Activated CD8-positive, alpha-beta memory T cell treated with anti-CD3 and anti-CD28 coated beads, Interleukin-2, amount 10 ng/mL, durations not matched to agents 7 days and 5 days (primary cell): ENCODE data around the gene ZNF784. TPM values are rescaled to one million over a fixed set of nuclear protein-coding genes. Genes with fewer than 3 reads are reported as not detected.

Experiments
- ATAC-seq: fragments of 150-1000 bp; cut with Tn5 transposase; one replicate; pipeline ENCODE4 v1.10.0; 2021; ENCODE audit warnings: moderate library complexity
- CTCF ChIA-PET: fragments of 350-600 bp; sonication (Branson Sonifier 250); formaldehyde crosslinking; loops from one replicate; lab custom pipeline; 2021; ENCODE audit warnings: antibody characterized with exemption; lab: Charles Lee
- DNase-seq: peaks from one replicate; pipeline ENCODE4 v3.0.0-alpha.2; 2020
- H3K27ac Mint-ChIP-seq: one replicate; pipeline ENCODE4 v1.8.0; 2021; ENCODE audit warnings: mild to moderate bottlenecking, mixed read lengths
- H3K27me3 Mint-ChIP-seq: one replicate; pipeline ENCODE4 v1.8.0; 2021; ENCODE audit warnings: mixed read lengths
- H3K36me3 Mint-ChIP-seq: one replicate; pipeline ENCODE4 v1.8.0; 2021; ENCODE audit warnings: mild to moderate bottlenecking, mixed read lengths
- H3K4me1 Mint-ChIP-seq: one replicate; pipeline ENCODE4 v1.8.0; 2021; ENCODE audit warnings: mixed read lengths
- H3K4me3 Mint-ChIP-seq: one replicate; pipeline ENCODE4 v1.8.0; 2021; ENCODE audit warnings: mild to moderate bottlenecking, moderate library complexity, mixed read lengths
- H3K9me3 Mint-ChIP-seq: one replicate; pipeline ENCODE4 v1.8.0; 2022; ENCODE audit warnings: low read depth, mixed read lengths
- total RNA-seq, 2 experiments: library from RNA; stranded (reverse); gene quantifications; one replicate each; pipeline ENCODE4 v1.2.3, GENCODE V29; 2021

Gene ZNF784
- total RNA-seq, 2 experiments from 2014 or later, result 5.1 to 7.3 TPM

DNA sequence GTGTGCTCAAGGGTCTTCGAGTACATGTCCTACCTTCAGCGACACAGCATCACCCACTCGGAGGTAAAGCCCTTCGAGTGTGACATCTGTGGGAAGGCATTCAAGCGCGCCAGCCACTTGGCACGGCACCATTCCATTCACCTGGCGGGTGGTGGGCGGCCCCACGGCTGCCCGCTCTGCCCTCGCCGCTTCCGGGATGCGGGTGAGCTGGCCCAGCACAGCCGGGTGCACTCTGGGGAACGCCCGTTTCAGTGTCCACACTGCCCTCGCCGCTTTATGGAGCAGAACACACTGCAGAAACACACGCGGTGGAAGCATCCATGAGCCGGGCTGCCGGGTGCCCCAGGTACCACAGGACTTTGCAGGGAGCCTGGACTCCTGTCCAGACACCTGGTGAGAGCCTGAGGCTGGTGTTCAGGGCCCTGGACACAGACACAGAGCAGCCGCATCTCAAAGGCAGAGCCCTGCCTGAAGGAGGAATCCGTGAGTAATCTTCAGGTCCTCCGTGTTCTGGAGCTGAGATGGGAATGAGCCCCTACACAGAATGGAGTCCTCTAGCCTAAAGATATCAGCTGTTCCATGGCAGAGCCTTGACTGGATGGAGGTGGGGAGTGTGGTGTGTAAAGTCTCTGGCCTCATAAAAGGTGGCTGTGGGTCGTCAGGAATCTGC is 20.6 kb upstream of the ZNF784 start:
- H3K36me3 Mint-ChIP-seq, result peaks cover 6% of the 10 kb centered on the region
- peaks cover 48% of the 10 kb centered on the region for H3K4me1 Mint-ChIP-seq
- no peaks in the 10 kb centered on the region for H3K9me3 Mint-ChIP-seq
- DNase-seq, result no peak
- peak overlapping the region; percentile 95 for H3K27ac Mint-ChIP-seq
- peak overlapping the region; percentile 87 for H3K4me3 Mint-ChIP-seq
- ATAC-seq, result no peak
- H3K27me3 Mint-ChIP-seq, result no peaks in the 10 kb centered on the region
- CTCF ChIA-PET, result interaction anchor here (0.6 to 5.5 kb wide), 3 partner anchors 9 to 20 kb away, joined by 4 to 74 read pairs (median 41); partner anchors contain the start of gene U2AF2

DNA sequence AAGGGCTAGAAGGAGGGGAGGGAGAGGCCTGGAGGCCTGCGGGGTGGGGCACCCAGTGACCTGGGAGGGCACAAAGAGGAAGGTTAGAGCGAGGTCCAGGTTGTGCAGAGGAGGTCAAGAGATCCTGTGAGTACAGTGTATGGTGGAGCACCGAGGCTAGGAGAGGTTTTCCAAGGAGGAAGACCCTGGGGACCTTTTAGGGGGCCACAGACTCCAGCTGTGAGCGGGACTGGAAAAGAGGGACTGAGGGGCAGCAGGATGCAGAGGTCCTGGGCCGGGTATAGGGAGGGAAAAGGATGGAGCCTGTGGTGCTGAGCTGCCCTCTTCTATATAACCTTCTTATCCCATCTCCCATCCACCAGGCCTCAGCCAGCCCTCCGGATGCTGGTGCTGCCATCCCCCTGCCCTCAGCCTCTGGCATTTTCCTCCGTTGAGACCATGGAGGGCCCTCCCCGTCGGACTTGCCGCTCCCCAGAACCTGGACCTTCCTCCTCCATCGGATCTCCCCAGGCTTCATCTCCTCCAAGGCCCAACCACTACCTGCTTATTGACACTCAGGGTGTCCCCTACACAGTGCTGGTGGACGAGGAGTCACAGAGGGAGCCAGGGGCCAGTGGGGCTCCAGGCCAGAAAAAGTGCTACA is 19.9 kb upstream of the ZNF784 start:
- Mint-ChIP-seq H3K4me1 (peaks cover 47% of the 10 kb centered on the region), H3K9me3 (no peaks in the 10 kb centered on the region), H3K4me3 (peak overlapping the region; percentile 87), H3K27me3 (no peaks in the 10 kb centered on the region), H3K36me3 (peaks cover 6% of the 10 kb centered on the region), H3K27ac (peak overlapping the region; percentile 95)
- ATAC-seq, result no peak
- no peak for DNase-seq
- CTCF ChIA-PET, result interaction anchor here (2.6 to 4.1 kb wide), 2 partner anchors 9 to 12 kb away, joined by 21 to 41 read pairs; partner anchors contain the start of gene U2AF2

DNA sequence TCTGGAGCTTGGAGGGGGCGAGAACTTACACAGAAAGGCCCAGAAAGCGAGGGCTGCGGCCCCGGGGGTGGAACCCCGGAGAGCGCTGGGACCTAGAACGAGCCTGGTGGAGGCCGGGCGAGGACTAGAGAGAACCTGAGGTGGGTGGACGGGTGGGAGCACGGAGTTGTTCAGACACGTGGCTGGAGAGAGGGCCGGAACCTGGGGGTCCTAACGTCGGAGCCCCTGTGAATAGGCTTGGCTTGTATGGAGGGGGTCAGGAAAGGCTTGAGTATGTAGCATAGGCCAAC is 19.5 kb upstream of the ZNF784 start:
- DNase-seq, result no peak
- CTCF ChIA-PET, result interaction anchor here (2.6 to 4.1 kb wide), 2 partner anchors 10 to 11 kb away, joined by 21 to 41 read pairs; partner anchors contain the start of gene U2AF2
- no peak for ATAC-seq
- Mint-ChIP-seq H3K27me3 (no peaks in the 10 kb centered on the region), H3K4me1 (peaks cover 50% of the 10 kb centered on the region), H3K36me3 (peaks cover 9% of the 10 kb centered on the region), H3K4me3 (peak overlapping the region; percentile 87), H3K27ac (peak overlapping the region; percentile 95), H3K9me3 (no peaks in the 10 kb centered on the region)

DNA sequence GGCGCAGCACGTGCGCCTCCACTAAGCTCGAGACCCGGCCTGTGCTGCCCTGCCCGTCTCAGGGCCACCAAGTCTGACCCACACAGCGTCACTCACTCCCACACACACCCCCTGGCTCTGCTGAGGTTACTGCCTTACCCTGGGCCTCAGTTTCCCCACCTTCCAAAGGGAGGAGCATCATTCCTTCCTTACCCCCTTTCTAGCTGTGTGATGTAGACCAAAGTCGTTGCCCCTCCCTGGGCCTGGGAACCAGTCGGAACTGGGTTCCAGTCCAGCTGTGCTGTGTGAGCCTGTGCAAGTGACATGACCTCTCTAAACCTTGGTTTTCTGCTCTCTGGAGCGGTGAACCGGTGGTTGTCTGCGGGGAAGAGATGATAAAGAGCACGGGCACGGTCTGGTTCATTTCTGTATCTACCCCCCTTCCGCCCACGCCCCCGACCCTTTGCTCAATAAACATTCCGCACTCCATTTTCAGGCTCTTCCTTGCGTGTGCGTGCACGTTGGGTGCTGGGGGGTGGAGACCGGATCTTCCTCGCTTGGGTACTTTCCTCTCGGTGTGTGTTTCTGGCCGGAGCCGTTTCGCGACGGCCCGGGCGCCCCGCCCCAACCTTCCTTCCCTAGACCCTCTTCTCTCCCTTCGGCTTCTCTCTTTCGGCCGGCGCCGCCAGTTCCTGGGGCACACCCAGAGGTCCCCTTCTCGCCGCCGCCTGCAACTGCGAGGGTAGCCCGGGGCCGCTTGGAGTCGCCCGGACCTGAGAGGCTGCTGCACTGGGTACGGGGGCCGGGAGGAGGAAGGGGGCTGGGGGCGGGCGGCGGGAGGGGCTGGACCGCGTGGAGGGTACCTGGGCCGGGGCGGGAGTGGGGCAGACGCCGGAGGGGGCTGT is 18.9 kb upstream of the ZNF784 start, which contains the start of gene ZNF581:
ZNF581 (plus strand) TSS at position 647 of the 884 bp plus-strand sequence. CDS start 923 bp downstream, outside the sequence.
- CTCF ChIA-PET, result interaction anchor here (1.3 to 4.1 kb wide), 6 partner anchors 10 to 140 kb away, joined by 3 to 41 read pairs (median 4); partner anchors contain the start of genes FIZ1, U2AF2, ZNF524 and ZNF865
- Mint-ChIP-seq H3K4me1 (peaks cover 50% of the 10 kb centered on the region), H3K27me3 (no peaks in the 10 kb centered on the region), H3K9me3 (no peaks in the 10 kb centered on the region), H3K4me3 (peak within 1 kb of the TSS; percentile 87), H3K36me3 (peaks cover 12% of the 10 kb centered on the region), H3K27ac (peak within 1 kb of the TSS; percentile 95)
- DNase-seq (peak; percentile 85), ATAC-seq (peak; percentile 66)

DNA sequence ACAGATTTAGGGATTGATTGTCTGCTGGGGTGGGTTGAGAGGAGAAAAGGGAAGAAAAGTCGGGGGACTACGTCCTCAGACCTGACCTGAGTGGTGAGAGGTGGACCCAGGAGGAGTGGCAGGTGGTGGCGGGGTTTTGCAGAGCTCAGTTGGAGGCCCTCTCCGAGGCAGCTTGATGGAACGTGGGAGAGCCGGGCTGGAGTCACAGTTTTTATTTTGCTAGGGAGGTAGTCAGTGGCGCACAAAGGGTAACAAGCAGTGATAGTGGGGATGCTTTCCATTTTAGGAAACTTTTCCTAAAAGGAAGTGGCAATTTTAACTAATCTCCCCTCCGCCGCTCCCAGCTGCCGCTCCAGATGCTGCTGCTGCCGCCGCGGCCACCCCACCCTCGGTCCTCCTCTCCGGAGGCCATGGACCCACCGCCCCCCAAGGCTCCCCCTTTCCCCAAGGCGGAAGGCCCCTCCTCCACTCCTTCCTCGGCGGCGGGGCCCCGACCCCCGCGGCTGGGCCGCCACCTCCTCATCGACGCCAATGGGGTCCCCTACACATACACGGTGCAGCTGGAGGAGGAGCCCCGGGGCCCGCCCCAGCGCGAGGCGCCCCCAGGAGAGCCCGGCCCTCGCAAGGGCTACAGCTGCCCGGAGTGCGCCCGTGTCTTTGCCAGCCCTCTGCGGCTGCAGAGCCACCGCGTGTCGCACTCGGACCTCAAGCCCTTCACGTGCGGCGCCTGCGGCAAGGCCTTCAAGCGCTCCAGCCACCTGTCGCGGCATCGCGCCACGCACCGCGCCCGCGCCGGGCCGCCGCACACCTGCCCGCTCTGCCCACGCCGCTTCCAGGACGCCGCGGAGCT is 18.0 kb upstream of the ZNF784 start:
- H3K9me3 Mint-ChIP-seq, result no peaks in the 10 kb centered on the region
- DNase-seq (peak; percentile 61), ATAC-seq (peak; percentile 22)
- peak overlapping the region; percentile 87 for H3K4me3 Mint-ChIP-seq
- CTCF ChIA-PET, result interaction anchor here (1.0 to 4.1 kb wide), 7 partner anchors 10 to 139 kb away, joined by 3 to 41 read pairs (median 4); partner anchors contain the start of genes FIZ1, U2AF2, ZNF524 and ZNF865
- H3K27ac Mint-ChIP-seq, result peak overlapping the region; percentile 95
- H3K27me3 Mint-ChIP-seq, result no peaks in the 10 kb centered on the region
- H3K4me1 Mint-ChIP-seq, result peaks cover 55% of the 10 kb centered on the region
- peaks cover 16% of the 10 kb centered on the region for H3K36me3 Mint-ChIP-seq

DNA sequence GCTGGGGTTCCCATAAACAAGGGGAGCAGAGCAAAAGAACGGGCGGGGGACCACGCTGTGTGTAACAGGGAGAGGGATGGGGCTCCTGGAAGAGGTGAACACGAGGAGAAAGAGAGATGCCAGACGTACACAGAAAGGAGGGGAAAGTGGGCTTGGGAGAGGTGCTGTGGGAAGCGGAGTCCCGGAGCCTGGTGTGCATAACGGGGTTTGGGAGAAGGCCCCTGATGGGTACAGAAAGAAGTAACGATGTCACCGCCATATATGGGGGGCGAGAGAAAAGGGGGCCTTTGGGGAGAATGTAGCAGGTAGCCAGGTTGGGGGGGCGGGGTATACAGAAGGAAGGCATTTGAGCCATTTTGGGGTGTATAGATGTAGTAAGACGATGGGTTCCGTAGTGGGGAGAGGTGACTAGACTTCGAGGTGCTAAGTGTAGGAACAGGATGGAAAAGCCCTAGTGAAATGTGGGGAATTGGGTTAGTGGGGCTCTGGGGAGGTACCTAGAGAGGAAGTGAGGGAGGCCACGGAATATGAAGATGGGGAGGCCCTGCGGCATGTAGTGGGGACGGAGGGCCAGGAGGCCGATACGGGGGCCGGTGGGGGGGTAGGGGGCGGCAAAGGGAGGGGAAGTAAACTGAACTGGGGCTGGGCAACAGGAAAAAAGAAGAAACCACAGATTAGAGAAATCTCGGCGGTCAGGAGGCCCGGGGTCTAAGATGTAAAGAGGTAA is 17.2 kb upstream of the ZNF784 start:
- CTCF ChIA-PET, result interaction anchor here (1.0 to 4.1 kb wide), 9 partner anchors 9 to 138 kb away, joined by 3 to 41 read pairs (median 4); partner anchors contain the start of genes FIZ1, U2AF2, ZNF524 and ZNF865
- Mint-ChIP-seq H3K4me1 (peaks cover 57% of the 10 kb centered on the region), H3K9me3 (no peaks in the 10 kb centered on the region), H3K27me3 (no peaks in the 10 kb centered on the region), H3K36me3 (peaks cover 16% of the 10 kb centered on the region), H3K4me3 (peak overlapping the region; percentile 87), H3K27ac (peak overlapping the region; percentile 92)
- DNase-seq (no peak), ATAC-seq (no peak)

DNA sequence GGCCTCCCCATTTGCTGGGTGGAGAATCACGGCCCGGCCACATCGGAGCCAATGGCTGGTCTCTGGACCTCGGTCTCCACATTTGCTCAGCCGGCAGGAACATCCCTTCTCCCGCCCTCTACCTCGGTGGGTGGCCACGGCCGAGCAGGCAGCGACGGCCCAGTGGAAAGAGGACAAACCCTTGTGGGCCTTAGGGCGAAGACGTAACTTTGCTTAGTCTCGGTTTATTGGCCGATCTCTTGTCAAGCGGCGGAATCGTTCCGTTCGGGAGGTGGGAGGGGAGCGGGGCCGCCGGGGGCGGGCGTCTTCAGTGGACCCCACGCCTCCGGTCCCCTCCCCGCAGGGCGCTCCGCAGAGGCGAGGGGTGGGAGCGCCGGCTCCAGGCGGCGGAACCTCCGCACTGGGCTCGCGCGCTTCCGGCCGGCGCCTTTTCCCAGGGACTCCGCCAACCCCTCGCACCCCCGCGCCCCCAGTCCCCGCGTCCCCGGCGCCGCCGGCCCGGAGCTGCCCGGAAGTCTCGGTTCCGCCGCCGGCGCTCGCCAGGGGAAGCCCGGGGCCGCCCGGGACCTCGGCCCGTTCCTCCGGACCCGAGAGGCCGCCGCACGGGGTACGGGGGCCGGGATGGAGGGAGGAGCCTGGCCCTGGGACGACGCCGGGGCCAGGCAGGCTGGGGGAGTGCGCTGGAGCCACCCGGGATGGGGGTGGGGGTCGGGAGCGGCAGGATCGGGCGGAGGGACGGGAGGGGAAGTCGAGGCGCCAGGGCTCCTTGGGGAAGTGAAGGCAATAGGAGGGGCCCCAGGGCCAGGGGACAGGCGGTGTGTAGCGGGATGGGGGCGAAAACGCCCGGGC is 16.4 kb upstream of the ZNF784 start, which contains the start of gene ZNF580:
ZNF580 (plus strand) TSS at position 426 of the 849 bp plus-strand sequence. CDS start 1,507 bp downstream, outside the sequence.
- ATAC-seq (peak; percentile 45), DNase-seq (peak; percentile 69)
- H3K9me3 Mint-ChIP-seq, result no peaks in the 10 kb centered on the region
- CTCF ChIA-PET, result interaction anchor here (1.0 to 10.5 kb wide), 5 partner anchors 8 to 137 kb away, joined by 4 to 104 read pairs (median 5); partner anchors contain the start of genes U2AF2 and ZNF865
- peaks cover 65% of the 10 kb centered on the region for H3K4me1 Mint-ChIP-seq
- peak within 1 kb of the TSS; percentile 87 for H3K4me3 Mint-ChIP-seq
- H3K27ac Mint-ChIP-seq, result peak within 1 kb of the TSS; percentile 92
- H3K36me3 Mint-ChIP-seq, result peaks cover 16% of the 10 kb centered on the region
- no peaks in the 10 kb centered on the region for H3K27me3 Mint-ChIP-seq

DNA sequence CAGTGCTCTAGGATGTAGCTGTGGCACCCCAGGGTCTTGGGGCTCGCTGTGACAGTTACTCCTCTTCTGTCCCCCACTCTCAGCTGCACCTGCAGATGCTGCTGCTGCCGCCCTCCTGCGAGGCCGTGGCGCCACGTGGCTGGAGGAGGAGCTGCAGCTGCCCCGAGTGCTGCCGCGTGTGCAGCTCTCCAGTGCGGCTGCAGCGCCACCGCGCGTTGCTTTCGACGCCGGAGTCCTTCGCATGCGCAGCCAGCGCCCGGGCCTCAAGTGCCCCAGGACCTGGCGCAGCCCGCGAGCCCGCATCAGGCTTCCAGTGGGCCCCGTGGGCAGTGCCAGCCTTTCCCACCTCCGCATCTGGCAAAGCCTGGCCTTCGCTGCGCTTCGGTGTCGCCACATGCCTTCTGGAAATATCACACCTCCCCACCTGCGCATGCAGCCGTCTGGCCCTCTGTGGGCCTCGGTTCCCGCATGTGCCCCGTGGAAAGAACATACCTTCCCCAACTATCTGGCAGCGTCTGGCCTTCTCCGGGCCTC is 15.7 kb upstream of the ZNF784 start:
- CTCF ChIA-PET, result interaction anchor here (1.0 to 10.5 kb wide), 7 partner anchors 9 to 136 kb away, joined by 4 to 104 read pairs (median 5); partner anchors contain the start of genes U2AF2, ZNF784 and ZNF865
- Mint-ChIP-seq H3K4me3 (peak overlapping the region; percentile 68), H3K27ac (peak overlapping the region; percentile 85), H3K4me1 (peaks cover 64% of the 10 kb centered on the region), H3K27me3 (no peaks in the 10 kb centered on the region), H3K36me3 (peaks cover 10% of the 10 kb centered on the region), H3K9me3 (no peaks in the 10 kb centered on the region)
- DNase-seq, result peak; percentile 74
- ATAC-seq, result no peak

DNA sequence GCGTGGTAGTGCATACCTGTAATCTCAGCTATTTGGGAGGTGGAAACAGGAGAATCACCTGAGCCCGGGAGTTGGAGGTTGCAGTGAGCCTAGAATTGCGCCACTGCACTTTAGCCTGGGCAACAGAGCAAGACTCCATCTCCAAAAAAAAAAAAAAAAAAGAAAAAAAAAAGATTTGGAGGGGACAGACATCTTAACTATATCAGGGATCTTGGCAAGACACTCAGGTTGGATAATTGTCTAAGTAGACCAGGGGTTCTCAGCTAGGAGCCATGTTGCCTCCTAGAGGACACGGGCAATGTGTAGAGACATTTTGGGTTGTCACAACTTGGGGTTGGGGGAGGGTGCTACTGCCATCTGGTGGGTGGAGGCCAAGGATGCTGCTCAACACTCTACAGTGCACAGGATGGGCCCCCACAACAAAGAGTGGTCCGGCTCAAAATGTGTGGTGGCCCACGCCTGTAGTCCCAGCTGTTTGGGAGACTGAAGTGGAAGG is 14.5 kb upstream of the ZNF784 start:
- DNase-seq, result peak; percentile 84
- Mint-ChIP-seq H3K4me1 (peaks cover 61% of the 10 kb centered on the region), H3K9me3 (no peaks in the 10 kb centered on the region), H3K27me3 (no peaks in the 10 kb centered on the region), H3K4me3 (peak overlapping the region; percentile 28), H3K36me3 (peaks cover 12% of the 10 kb centered on the region), H3K27ac (peak overlapping the region; percentile 74)
- CTCF ChIA-PET, result interaction anchor here (0.7 to 10.5 kb wide), 11 partner anchors 10 to 337 kb away, joined by 3 to 104 read pairs (median 4); partner anchors contain the start of genes U2AF2, ZNF628 and ZNF784
- ATAC-seq, result peak; percentile 18

DNA sequence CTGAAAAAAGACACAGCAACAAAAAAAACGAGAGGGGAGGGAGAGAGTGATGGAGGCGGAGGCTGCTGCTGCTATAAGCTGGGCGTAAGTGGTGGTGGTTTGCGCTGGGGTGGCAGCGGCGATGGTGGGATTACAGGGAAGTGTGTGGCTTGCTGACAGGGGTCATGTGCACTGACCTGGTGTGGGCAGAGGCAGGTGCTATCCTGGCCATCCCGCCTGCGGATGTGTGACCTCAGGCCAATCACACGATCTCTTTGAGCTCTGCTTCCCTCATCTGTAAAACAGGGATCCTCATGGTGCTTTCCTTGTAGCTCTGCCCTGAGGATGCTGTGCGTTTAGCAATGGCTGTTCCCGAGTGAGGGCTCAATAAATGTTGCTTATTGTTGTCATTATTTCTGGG is 13.2 kb upstream of the ZNF784 start:
- ATAC-seq, result no peak
- Mint-ChIP-seq H3K9me3 (no peaks in the 10 kb centered on the region), H3K27me3 (no peaks in the 10 kb centered on the region), H3K4me1 (peaks cover 62% of the 10 kb centered on the region), H3K4me3 (no peak overlapping the region), H3K36me3 (peaks cover 12% of the 10 kb centered on the region), H3K27ac (peak overlapping the region; percentile 1)
- DNase-seq, result no peak
- CTCF ChIA-PET, result interaction anchor here (1.2 to 10.5 kb wide), 9 partner anchors 10 to 170 kb away, joined by 3 to 104 read pairs (median 6); partner anchors contain the start of genes CCDC106, U2AF2 and ZNF784
